Erythroblast (primary cell): ENCODE data around the gene PCDH1.

Experiments used
- DNase-seq, 2 experiments: peaks; one replicate each; lab custom pipeline; 2025; lab: John Stamatoyannopoulos, UW
- GATA1 ChIP-seq: IDR thresholded peaks from 2 replicates; pipeline ENCODE4 v1.6.1; 2011; ENCODE audit warnings: low read depth, mild to moderate bottlenecking, control low read depth, low read length, moderate library complexity
- POLR2A ChIP-seq: IDR thresholded peaks from 2 replicates; pipeline ENCODE4 v1.6.1; 2011; ENCODE audit warnings: mild to moderate bottlenecking, low read length

The PCDH1 gene

DNA sequence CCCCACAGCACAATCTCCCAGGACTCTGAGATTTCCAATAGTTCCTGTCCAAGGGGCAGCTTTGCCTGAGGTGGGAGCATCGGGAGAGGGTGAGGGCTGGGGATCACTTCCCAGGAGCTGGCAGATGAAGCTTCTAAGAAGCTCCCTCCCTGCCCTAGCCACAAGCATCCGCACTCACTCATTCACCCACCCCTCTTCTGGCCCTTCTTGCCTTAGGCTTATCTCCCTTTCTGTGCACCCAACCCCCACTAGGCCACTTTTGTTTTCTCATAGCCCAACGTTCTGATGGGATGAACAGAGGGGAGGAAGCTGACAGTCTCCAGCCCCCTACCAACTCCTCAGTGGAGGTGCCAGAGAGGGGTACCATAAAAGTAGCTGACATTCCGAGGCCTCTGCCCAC is 3.7 kb upstream of the PCDH1 start:
- DNase-seq = no peak
- TF ChIP-seq GATA1 (no peak), POLR2A (no peak)

DNA sequence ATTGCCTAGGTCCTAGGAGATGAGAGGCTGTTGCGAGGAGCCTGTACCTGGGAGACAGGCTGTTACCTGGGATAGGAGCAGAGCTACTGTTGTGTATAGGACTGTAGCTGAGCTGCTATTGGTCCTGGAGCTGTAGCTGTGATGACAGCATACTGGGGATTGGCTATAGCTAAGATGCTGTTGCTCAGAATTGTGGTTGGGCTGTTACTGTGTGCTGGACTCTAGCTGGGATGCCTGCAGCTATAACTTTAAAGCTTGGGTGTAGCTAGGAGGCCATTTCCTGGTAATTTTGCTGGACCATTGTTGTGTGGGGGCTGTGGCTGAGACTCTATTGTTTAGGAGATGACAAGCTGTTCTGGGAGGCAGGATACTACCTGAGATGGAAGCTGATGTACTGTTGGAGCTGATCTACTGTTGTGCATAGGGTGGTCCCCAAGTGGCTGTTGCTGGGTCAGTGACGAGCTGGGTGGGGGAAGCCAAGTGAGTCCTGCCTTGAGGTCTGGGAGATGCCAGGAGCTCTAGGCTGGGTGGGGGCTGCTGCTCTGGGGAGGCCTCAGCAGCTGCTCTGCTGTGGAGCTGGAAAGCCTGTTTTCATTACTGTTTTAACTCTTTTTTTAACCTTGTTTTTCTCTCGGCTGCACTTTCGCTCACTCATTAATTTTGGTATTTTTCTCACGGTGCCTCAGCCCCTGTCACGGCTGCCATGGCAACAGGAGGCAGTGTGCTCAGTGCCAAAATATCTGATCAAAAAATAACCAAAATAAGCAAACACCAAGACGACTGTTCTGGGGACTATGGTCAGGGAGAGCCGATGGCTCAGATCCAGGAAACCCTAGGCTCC is 3.0 kb upstream of the PCDH1 start:
- DNase-seq = no peak
- TF ChIP-seq GATA1 = no peak
- no peak for TF ChIP-seq POLR2A

DNA sequence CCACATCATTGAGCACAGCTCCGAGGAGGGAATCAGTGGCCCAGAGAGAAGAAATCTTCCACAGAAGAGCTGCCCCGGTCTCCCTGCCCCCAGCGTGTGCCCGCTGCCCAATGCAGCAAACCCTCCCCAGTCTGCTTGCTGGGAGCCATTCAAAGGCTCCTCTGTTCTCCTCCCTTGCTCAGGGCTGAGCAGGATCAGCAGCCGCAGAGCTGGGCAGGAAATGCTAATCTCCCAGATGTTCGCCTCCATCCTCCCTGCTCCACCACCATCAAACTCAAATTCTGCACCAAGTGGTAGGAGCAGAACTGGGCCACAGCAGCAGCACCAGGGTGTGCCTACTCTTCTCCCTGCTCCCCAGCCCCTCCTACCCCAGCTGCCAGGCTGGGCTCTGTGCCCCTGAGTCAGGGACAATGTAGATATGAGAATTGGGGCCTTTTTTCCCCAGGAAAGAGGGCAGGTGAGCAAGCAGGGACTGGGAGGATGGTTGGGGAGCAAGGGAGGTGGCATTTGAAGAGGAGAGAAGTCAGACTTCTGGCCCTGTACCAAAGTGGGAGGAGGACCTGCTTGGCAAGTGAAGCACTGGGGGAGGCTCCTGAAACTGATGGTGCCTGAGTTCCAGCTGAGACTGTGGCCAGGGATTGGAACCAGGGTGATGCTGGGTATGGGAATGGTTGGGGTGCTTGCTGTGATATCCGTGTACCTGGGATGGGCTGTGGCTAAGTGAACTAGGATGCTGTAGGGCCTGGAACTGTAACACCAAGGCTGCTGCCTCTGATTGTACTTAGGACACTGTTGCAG is 1.9 kb upstream of the PCDH1 start:
- no peak for DNase-seq
- no peak for TF ChIP-seq POLR2A

DNA sequence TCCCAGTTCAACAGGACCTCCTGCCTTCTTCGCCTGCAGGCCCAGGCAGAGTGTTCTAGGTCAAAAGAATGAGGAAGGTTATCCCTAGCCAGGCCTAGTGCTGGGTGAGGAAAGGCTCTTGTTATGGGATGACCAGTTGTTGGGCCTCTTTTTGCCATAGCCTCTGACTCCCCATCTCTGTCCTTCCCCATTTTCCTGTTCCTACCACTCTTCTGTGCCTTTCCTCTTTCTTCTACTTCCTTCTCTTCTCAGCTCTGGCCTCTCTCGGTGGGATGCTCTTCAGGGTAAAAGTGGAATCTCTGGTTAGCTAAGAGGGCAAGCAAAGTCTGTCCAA is 1.2 kb upstream of the PCDH1 start:
- TF ChIP-seq POLR2A (no peak), GATA1 (no peak)

DNA sequence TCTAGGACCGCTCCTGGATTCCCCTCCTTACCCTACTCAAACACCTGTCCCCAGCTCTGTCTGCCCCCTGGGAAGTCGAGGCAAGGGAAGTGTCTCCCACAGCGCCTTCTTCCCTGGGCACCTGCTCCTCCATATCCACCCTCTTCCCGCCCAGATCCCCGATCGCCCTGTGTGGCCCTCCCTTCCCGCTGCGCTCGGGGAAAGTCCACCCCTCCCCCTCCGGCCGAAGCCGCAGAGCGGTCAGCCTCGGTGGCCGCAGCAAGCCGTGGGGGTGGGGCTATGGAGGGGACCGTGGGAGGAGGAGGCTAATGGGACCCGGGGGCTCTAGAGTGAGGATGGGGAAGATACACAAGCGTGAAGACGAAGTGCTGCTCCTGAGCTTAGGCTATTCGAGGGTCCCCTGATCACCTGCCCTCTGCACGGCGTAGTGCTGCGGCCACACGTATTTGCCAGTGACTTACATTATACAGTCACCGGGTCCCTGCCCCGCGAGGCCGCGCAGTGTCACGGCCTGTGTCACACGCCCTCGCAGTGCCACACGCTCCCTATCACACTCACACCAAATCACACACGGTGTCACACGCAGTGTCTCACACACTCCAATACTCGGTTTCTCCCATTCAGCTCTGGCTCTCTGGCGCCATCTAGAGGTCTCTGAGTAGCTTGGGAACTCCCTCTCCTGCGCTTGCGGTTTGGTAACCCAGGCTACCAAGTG is 658 bp upstream of the PCDH1 start:
- no peak for TF ChIP-seq GATA1
- TF ChIP-seq POLR2A = no peak
- DNase-seq = peak; percentile 85 to 93

More for the DNA sequence above, 1.2 kb upstream of the PCDH1 start:
- DNase-seq = no peak

DNA sequence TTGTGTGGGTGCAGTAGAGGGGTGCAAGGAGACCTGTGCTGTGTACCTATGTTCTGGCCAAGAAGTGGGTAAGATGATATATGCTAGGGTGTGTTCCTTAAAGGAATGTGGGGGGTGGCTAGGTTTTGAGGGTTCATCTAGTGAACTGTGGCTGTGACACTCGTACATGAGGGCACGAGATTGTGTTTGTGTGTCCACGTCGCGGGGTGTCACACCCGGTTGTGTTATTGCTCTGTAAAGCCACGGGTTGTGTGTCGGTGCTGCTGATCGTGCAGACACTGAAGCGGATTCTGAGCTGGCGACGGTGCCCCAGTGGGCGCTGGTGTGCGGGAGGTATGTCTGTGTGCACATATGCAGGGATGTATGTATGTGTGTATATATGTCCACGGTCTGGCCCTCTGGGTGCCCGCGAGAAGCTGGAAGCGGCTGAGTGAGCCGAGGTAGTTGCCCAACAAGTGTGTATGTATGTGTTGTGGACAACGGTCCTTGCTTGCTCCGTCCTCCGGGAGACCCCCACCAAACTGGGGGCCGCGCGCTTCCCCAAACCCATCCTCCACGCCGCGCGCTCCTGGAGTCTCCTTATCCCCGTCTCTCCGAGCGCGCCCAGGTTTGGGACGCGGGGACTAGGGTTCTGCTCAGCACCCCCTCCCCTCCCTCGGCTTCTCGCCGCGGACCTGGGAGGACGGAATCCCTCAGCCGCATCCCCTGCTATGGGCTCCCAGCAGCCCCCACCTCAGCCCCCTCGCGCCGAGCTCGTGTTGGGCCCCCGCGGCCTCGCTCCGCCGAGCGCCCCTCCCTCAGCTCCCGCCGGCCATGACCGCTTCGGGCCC is 639 bp downstream of the PCDH1 start:
- peak; percentile 31 to 44 for DNase-seq
- TF ChIP-seq POLR2A (no peak), GATA1 (no peak)

DNA sequence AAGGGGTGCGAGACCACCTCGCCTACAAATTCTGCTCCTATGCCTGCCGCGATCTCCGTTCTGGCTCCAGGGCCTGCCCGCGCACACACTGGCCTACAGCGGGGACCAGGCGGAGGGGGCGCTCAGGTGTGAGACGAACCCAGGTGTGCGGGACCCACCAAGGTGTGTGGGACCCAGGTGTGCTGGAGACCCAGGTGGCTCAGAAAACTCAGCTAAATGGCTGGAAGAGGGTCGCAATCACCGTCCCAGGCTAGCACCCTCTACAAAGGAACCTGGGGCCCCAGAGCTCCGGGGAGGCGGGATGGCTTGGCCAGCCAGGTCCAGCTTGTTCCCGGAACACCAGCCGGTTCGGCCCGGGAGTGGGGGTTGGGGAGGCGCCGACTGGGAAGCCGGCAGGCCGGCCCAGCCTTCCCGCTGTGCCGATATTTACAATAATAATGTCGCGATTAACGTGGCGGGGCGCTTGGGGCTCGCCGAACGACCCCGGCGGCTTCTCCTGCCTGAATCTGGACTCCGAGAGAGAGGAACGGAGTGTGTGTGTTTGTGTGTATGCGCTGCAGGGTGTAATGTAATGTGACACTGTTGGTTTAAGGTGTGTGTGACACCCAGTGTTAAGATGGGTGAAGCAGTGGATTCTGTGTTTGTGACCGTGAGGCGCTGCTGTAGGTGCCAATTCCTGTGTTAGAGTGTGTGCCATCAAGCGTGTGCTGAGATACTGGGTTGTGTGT is 1.4 kb downstream of the PCDH1 start:
- TF ChIP-seq GATA1 (no peak), POLR2A (no peak)
- DNase-seq = peak; percentile 29 to 44

DNA sequence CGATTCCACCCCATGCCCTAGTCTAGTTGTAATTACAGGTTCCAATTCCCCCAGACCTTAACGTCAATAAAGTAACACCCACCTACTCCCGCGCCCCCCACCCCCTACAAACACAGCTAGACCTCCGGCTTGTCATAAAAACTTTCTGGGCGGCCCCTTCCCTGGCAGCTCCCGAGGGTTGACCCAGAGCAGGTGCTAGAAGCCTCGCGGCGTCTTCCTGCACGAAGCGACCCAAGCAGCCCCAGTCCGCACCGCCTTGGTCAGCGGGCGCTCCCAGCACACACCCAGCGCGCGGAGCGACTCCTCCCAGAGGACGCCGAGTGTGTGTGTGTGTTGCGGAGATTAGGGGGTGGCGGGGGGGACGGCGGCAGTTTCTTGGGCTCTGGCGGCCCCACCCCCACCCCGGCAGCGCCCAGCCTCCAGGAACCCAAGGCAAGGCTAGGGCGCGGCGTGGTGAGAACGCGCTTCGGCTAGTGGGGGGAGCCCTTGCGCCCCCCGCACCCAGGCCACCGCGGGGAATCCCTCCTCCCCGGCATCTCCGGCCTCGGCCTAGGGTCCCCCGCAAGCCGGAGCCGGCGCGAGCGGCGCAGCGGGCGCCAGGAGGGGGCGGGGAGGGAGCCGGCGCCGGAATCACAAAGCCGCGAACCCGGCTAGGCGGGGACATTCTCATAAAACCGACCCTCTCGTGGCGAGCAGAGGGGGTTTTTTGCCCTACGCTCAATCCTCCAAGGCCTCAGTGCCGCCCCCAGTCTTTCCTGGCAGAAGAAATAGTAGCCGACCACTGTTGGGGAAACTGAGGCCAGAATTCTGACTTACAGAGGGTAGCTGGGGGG is 2.2 kb downstream of the PCDH1 start:
- TF ChIP-seq POLR2A (no peak), GATA1 (no peak)
- peak; percentile 90 to 92 for DNase-seq

DNA sequence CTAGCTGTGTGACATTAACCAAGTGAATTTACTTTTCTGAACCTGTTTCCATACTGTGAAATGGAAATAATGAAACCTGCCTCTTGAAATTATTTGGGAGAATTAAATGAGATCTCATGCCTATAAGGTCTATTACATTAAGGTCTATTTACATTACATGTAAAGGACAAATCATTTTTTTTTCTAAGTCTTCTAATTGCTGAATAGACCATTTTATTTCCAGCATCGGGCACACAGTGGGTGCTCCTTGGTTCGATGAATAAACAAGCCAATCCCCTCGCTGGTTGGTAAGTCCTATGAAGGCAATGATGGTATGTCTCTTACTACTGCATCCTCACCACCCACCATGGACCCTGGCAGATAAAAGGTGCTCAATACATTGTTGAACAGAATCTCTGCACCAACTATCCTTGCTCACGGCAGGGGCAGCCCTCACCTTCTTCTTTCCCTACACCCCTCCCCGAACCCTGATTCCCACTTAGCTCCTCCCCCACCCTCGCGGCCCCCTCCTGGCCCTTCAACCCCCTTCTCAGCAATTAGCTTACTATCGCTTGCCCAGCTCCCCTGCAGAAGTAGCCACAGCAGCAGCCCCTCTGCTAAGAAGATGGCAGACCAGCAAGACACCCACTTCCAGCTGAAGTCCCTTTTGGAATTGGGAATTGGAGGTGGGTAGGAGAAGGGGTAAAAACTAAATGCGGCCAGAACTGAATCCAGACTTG is 3.0 kb downstream of the PCDH1 start:
- no peak for DNase-seq
- no peak for TF ChIP-seq GATA1
- no peak for TF ChIP-seq POLR2A

DNA sequence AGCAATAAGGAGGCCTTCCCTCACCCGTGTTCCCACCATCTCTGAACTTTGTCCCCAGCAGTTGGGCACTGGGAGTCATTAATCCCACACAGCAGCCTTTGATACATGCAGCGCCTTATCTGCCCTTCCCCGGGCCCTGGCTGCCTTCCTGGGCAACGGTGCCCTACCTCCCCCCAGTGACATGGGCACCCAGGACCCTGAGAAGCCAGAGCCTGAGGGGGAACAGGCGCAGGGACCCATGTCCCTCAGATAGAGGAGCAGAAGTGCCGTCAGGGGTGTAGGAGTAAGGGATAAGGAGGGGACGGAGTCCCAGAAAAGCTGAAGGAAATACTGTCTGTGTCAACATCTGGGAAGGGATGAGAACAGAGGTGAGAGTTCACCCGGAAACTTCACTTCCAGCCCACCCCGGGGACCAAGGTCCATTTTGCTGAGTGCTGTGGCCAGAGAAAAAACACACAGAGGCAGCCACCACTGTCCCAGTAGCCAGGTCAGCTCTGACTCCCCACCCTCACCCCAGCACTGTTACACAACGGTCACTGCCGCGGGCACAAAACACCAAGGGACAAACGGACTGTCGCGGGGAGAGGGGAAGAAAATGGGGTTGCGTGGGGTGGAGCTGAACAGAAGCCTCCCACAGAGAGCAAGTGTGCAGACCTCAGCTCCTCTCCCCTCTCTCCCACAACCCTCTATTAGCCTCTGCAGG is 3.8 kb downstream of the PCDH1 start:
- no peak for DNase-seq
- no peak for TF ChIP-seq POLR2A
- TF ChIP-seq GATA1 = no peak

DNA sequence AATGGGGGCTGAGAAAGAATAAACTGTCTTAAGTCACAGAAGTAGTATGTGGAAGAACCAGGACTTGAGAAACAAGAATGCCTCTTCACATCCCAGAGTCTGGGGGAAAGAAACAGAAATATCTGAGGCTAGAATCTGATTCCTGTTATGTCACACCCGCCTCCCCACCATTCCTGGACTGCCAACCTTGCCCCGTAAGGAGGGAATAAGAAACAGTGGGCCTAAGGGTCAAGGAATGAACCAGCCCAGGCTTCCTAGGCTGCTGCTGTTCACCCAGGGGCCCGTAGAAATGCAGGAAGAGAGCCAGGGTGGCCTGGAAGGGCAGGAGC is 4.3 kb downstream of the PCDH1 start:
- TF ChIP-seq POLR2A (no peak), GATA1 (no peak)
- no peak for DNase-seq
